ENCODE measurements around the gene PRKCD. TPM values are rescaled to one million over a fixed set of nuclear protein-coding genes. Genes with fewer than 3 reads are reported as not detected.

The PRKCD gene
- total and polyA plus RNA-seq, 9 of the 15 experiments (the other 6 are each of a cell fraction or from before 2014, with no cell fraction given) = 2.5 to 19.5 (median 6.1) TPM

GRCh38 chr3:53171064-53171418, 10.0 kb downstream of the PRKCD start:
- Histone ChIP-seq H3K9me3 (replicated peaks; ENCODE audit: control insufficient read depth, insufficient read depth, low read depth, low read length) (no peaks in the 10 kb centered on the region), H3K4me3 (no peak overlapping the region), H4K20me1 (replicated peaks; ENCODE audit: control insufficient read depth, insufficient read depth, low read length) (peaks cover 8% of the 10 kb centered on the region), H3K9me1 (ENCODE audit: control insufficient read depth, insufficient read depth, low read length) (peaks cover 2% of the 10 kb centered on the region), H3K27me3 (ENCODE audit: control insufficient read depth in 2 of 2, insufficient read depth in 2 of 2, low read length in 2 of 2) (no peaks in the 10 kb centered on the region), H2AFZ (ENCODE audit: low read depth, low read length) (no peak overlapping the region), H3K36me3 (ENCODE audit: control insufficient read depth, insufficient read depth, low read length) (peaks cover 6% of the 10 kb centered on the region; the same call in 1 of the 3 replicates), H3K79me2 (ENCODE audit: control insufficient read depth, insufficient read depth, low read length) (no peaks in the 10 kb centered on the region; the same call in 2 of the 3 replicates), H3K4me2 (ENCODE audit: insufficient read depth, low read length) (no peak overlapping the region), H3K4me1 (replicated peaks in 1 of 2; ENCODE audit: control insufficient read depth in 2 of 2, insufficient read depth in 2 of 2, low read length in 2 of 2) (peaks cover 7 to 31% of the 10 kb centered on the region in 2 experiments; a peak in 4 of 5 replicates), H3K27ac (ENCODE audit: extremely low read depth, low read depth, low read length) (no peak overlapping the region), H3K9ac (ENCODE audit: insufficient read depth in 1 of 2, low read depth in 2 of 2, low read length in 2 of 2) (peak overlapping the region in 1 of 2 experiments; percentile 64; a peak in 2 of 4 replicates)
- POLR2A ChIA-PET = no interaction called here
- ATAC-seq (no peak), DNase-seq (ENCODE audit: extremely low read depth in 1 of 4, low spot score in 3 of 4) (no peak), FAIRE-seq (no peak)
- in situ Hi-C loops (cut with MboI) = no loop called here
- TF ChIP-seq YBX1 (IDR thresholded peaks at IDR 0.05) (no peak), SRSF9 (IDR thresholded peaks at IDR 0.05; ENCODE audit: borderline replicate concordance, low read depth, low read length) (no peak), ELF2 (CRISPR knock-in tag; IDR thresholded peaks at IDR 0.05) (no peak), STAG1 (CRISPR knock-in tag; IDR thresholded peaks at IDR 0.05; ENCODE audit: borderline replicate concordance) (no peak), ZNF3 (CRISPR knock-in tag; IDR thresholded peaks at IDR 0.05) (no peak), ZNF174 (CRISPR knock-in tag; IDR thresholded peaks at IDR 0.05) (no peak)
- WGBS (ENCODE audit: insufficient coverage, low coverage, missing lambda C conversion rate) = 86% methylated on average over 3 of the region's 7 CpGs
- CTCF ChIA-PET (ENCODE audit: low intra/inter-chr PET ratio) = no interaction called here
- intact Hi-C loops (cut with micrococcal nuclease) = no loop called here
- BruUV-seq (replicated peaks) = no TSS peak

DNA sequence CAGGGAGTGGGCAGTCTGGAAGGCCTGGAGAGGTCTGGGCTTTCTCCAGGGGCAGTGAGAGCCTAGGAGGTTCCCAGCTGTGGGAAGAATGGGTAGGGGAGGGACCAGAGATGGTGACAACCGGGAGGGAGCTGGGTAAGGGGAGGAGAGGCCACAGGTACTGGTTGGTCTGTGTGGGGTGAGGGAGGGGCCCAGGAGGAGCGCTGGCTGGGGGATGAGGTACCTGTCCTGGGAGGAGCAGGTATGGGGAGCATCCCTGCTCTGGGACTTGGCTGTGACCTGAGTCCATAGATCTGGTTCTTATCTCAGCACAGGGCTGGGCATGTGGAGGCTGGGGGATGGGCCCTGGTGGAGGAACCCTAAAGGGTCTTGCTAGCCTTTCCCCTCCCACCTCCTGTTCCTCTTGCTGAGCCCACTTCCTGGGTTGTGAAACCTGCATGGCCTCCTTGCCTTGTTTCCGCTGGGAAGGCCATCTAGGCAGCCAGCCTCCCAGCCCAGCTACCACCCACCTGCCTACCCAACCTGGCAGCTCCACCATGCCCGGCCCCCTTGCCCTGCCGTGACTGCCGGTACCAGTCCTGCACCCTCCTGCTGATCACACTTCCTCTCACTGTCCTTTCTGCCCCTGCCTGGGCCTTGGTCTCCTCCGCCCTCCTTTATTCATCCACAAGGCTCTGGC, 11.0 kb downstream of the PRKCD start:
- BruUV-seq (replicated peaks) = no TSS peak
- POLR2A ChIA-PET = interaction anchor here (1.0 kb wide), 1 partner anchor 21 kb away, joined by 3 read pairs; no protein-coding TSS in a partner anchor
- no peak for FAIRE-seq
- Histone ChIP-seq H3K9me1 (ENCODE audit: control insufficient read depth, insufficient read depth, low read length) (no peaks in the 10 kb centered on the region), H3K9me3 (replicated peaks; ENCODE audit: control insufficient read depth, insufficient read depth, low read depth, low read length) (no peaks in the 10 kb centered on the region), H2AFZ (ENCODE audit: low read depth, low read length) (no peak overlapping the region), H3K27me3 (ENCODE audit: control insufficient read depth in 2 of 2, insufficient read depth in 2 of 2, low read length in 2 of 2) (no peaks in the 10 kb centered on the region), H3K4me1 (replicated peaks in 1 of 2; ENCODE audit: control insufficient read depth in 2 of 2, insufficient read depth in 2 of 2, low read length in 2 of 2) (peaks cover under 1 to 27% of the 10 kb centered on the region in 2 experiments; a peak in 4 of 5 replicates), H3K36me3 (ENCODE audit: control insufficient read depth, insufficient read depth, low read length) (no peaks in the 10 kb centered on the region), H3K27ac (ENCODE audit: extremely low read depth, low read depth, low read length) (no peak overlapping the region), H3K9ac (ENCODE audit: insufficient read depth in 1 of 2, low read depth in 2 of 2, low read length in 2 of 2) (no peak overlapping the region), H4K20me1 (replicated peaks; ENCODE audit: control insufficient read depth, insufficient read depth, low read length) (peaks cover 8% of the 10 kb centered on the region), H3K4me3 (no peak overlapping the region), H3K4me2 (ENCODE audit: insufficient read depth, low read length) (no peak overlapping the region), H3K79me2 (ENCODE audit: control insufficient read depth, insufficient read depth, low read length) (no peaks in the 10 kb centered on the region)
- 82% methylated on average over 4 of the region's 7 CpGs for WGBS (ENCODE audit: insufficient coverage, low coverage, missing lambda C conversion rate)
- CTCF ChIA-PET (ENCODE audit: low intra/inter-chr PET ratio) = no interaction called here
- DNase-seq (ENCODE audit: extremely low read depth in 1 of 4, low spot score in 3 of 4) = peak in 2 of 4 experiments; percentile 24 to 30
- ATAC-seq = no peak
- intact Hi-C loops (cut with micrococcal nuclease) (no loop called here), in situ Hi-C loops (cut with MboI) (no loop called here)
- TF ChIP-seq ARID1B (IDR thresholded peaks at IDR 0.05) (no peak), FOXP1 (CRISPR knock-in tag; IDR thresholded peaks at IDR 0.05) (no peak), CTBP1 (IDR thresholded peaks at IDR 0.05; ENCODE audit: borderline replicate concordance) (no peak), HNRNPL (IDR thresholded peaks at IDR 0.05; ENCODE audit: low read depth, low read length) (no peak), RFX5 (IDR thresholded peaks at IDR 0.05; ENCODE audit: low read depth, low read length) (no peak), THAP7 (CRISPR knock-in tag; IDR thresholded peaks at IDR 0.05) (no peak), NR4A1 (CRISPR knock-in tag; IDR thresholded peaks at IDR 0.05) (no peak), NR4A1 (tag; IDR thresholded peaks at IDR 0.05) (no peak), CBX3 (IDR thresholded peaks at IDR 0.05; ENCODE audit: borderline replicate concordance in 1 of 2, low read length in 2 of 2) (no peak), MAFG (tag; conservative IDR thresholded peaks at IDR 0.05) (no peak), ZNF561 (CRISPR knock-in tag; conservative IDR thresholded peaks at IDR 0.05) (no peak), ZNF717 (CRISPR knock-in tag; IDR thresholded peaks at IDR 0.05) (no peak), SMARCA4 (IDR thresholded peaks at IDR 0.05) (no peak), SUPT5H (IDR thresholded peaks at IDR 0.05) (no peak)
